ENCODE measurements around the gene BPIFB2.

- TF ChIP-seq, protein P1, sequence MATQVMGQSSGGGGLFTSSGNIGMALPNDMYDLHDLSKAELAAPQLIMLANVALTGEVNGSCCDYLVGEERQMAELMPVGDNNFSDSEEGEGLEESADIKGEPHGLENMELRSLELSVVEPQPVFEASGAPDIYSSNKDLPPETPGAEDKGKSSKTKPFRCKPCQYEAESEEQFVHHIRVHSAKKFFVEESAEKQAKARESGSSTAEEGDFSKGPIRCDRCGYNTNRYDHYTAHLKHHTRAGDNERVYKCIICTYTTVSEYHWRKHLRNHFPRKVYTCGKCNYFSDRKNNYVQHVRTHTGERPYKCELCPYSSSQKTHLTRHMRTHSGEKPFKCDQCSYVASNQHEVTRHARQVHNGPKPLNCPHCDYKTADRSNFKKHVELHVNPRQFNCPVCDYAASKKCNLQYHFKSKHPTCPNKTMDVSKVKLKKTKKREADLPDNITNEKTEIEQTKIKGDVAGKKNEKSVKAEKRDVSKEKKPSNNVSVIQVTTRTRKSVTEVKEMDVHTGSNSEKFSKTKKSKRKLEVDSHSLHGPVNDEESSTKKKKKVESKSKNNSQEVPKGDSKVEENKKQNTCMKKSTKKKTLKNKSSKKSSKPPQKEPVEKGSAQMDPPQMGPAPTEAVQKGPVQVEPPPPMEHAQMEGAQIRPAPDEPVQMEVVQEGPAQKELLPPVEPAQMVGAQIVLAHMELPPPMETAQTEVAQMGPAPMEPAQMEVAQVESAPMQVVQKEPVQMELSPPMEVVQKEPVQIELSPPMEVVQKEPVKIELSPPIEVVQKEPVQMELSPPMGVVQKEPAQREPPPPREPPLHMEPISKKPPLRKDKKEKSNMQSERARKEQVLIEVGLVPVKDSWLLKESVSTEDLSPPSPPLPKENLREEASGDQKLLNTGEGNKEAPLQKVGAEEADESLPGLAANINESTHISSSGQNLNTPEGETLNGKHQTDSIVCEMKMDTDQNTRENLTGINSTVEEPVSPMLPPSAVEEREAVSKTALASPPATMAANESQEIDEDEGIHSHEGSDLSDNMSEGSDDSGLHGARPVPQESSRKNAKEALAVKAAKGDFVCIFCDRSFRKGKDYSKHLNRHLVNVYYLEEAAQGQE (IDR thresholded peaks at IDR 0.05) = no peak
- TF ChIP-seq GABPA (IDR thresholded peaks at IDR 0.05 in 1 of 2, conservative IDR thresholded peaks at IDR 0.05 in 1 of 2) (no peak), TAF1 (conservative IDR thresholded peaks at IDR 0.05) (no peak), SP1 (IDR thresholded peaks at IDR 0.05) (no peak)
- TF ChIP-seq, protein P2, sequence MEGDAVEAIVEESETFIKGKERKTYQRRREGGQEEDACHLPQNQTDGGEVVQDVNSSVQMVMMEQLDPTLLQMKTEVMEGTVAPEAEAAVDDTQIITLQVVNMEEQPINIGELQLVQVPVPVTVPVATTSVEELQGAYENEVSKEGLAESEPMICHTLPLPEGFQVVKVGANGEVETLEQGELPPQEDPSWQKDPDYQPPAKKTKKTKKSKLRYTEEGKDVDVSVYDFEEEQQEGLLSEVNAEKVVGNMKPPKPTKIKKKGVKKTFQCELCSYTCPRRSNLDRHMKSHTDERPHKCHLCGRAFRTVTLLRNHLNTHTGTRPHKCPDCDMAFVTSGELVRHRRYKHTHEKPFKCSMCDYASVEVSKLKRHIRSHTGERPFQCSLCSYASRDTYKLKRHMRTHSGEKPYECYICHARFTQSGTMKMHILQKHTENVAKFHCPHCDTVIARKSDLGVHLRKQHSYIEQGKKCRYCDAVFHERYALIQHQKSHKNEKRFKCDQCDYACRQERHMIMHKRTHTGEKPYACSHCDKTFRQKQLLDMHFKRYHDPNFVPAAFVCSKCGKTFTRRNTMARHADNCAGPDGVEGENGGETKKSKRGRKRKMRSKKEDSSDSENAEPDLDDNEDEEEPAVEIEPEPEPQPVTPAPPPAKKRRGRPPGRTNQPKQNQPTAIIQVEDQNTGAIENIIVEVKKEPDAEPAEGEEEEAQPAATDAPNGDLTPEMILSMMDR (IDR thresholded peaks at IDR 0.05; ENCODE audit: low read depth, low read length, missing input control) = no peak
Measured at GRCh38 chr20:32975698-32976674, 31.5 kb upstream of the BPIFB2 start.

Data from liver (tissue), 3 donors.